NK-92 (cell line): ENCODE results near the gene ASPHD2.
"Not testable (repeated sequence)": the region's sequence is repeated elsewhere in the genome, so short reads cannot be mapped to it uniquely, and the experiment has no call there.

Experiments
- DNase-seq: peaks from one replicate; lab custom pipeline; 2025; ENCODE audit not compliant: unreplicated experiment; lab: John Stamatoyannopoulos, UW

Gene ASPHD2, protein sequence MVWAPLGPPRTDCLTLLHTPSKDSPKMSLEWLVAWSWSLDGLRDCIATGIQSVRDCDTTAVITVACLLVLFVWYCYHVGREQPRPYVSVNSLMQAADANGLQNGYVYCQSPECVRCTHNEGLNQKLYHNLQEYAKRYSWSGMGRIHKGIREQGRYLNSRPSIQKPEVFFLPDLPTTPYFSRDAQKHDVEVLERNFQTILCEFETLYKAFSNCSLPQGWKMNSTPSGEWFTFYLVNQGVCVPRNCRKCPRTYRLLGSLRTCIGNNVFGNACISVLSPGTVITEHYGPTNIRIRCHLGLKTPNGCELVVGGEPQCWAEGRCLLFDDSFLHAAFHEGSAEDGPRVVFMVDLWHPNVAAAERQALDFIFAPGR

DNA sequence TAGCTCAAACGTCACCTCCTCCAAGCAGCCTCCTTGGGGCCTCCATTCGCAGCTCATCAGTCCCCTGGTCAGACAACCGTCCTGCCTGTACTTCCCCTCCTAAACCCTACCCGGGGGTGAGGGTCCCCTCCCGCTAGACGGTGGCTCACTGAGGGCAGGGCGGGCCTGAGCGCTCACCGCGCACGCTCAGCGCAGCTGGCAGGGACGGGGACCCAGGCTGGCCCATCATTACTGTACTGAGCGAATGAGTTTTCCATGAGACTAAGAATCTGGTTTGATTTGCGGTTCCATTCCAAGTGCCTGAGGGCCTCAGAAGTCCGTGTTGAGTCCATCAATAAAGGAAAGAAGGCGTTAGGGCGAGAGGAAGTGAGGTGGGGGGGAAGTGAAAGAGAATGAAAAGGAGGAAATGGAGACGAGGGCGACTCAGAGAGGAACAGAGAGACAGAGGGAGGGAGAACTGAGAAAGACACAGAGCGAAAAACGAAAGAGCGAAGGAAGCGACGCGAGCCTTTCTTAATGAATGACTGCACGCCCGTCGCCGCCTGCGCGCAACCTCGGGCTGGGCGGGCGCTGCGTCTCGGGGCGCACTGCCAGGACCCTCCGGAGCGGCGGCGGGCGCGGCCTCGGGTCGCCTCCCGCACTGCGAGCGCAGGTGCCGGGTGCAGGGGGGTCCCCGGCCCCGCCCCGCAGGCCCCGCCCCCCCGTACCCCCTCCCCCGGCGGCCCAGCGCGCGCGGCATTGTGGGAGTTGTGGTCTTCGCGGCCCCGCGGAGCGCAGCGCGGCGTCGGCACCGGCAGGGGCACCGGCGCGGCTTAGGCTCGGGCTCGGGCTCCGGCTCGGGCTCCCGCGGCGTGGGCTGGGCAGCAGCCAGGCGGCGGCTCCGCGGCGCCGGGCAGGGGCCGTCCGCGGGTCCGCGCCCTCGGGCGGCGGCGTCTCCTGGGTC, at the start of gene ASPHD2:
TSS of gene ASPHD2 (plus strand) at position 746 of the 943 bp plus-strand sequence. CDS start 4,356 bp downstream, outside the sequence.
- DNase-seq: no peak

DNA sequence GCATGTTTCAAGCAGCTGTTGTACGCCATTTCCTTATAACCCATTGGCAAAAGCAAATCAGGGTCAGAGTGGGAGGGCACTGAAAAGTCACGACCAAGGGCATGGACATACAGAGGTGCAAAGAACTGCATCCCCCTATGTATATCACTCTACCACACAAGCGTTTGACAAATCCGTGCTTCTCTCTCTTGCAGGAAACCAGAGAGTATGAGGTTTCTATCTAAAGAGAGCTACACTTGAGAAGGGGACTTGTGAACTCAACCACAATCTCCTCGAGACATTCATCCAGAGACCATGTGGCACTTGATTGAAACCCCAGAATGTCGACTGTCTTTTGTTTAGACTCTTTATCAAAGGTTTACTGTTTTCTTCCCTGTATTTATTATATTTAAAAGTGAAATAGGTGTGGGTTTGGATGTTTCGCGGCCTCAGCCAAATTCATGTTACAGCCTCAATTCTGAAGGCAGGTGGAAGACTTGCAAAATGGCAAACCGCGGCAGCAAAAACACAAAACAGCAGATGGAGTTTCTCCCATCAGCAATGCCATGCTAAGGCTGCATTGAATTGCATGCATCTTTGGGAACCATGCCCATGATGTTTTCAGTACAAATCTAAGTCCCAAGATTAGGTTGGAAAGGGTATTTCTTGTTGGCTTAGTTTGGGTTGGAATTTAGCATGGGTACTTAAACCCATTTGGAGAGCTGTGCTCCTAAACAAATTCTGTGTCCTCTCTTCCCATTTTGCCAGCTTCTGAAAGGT, 48.8 kb upstream of the ASPHD2 start:
- no peak for DNase-seq

DNA sequence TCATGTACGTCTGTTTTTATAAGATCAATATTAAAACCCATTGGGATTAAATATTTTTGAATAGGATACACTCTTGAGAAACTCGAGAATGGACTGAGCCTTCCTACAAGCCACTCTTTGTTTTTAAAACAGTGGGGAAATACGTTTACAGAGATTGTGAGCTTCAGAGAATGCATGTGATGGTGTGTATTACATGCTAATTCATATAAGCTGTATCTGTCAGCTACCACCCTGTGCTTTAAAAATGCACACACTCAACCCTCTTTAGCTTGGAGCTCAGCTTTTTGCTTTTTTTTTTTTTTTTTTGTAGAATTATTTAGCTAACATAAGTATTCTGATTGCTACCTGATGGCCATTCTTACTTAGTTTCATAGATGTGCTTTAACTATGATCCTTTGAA, 46.3 kb upstream of the ASPHD2 start:
- no peak for DNase-seq

DNA sequence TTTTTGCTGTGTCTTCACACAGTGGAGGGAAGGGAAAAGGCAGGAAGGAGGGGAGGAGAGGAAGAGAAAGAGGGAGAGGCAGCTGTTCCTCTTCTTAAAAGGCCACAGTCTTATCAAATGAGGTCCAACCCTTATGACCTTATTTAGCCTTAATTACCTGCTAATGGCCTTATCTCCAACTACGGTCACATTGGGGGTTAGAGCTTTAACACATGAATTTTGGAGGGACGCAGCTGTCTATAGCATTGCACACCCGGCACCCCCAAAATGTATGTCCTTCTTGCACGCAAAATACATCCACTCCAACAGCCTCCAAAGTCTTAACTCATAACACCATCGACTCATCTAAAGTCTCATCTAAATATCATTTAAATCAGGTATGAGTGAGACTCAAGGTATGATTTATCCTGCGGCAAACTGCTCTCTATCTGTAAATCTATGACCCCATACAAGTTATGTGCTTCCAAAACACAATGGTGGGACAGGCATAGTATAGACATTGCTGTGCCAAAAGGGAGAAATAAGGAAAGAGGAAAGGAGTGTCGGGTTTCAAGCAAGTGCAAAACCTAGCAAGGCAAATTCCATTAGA, 45.0 kb upstream of the ASPHD2 start:
- no peak for DNase-seq

DNA sequence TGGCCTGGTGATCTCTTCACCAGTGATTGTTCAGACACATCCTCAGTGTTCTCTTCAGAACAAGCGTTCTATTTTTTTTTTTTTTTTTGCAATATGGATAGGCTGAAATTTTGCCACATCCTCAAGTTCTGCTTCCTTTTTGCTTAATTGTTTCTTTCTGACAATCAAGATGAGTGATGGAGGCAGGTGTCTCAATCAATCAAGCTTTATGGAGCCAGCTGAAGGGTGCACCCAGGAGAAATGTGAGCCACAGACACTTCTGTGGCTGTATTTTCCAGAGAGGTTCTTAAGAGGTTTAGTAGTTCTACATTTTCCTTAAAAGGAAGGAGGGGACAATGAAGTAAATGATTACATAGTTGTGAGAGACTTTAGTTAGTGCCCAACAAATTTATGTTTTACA, 43.9 kb upstream of the ASPHD2 start:
- no peak for DNase-seq

DNA sequence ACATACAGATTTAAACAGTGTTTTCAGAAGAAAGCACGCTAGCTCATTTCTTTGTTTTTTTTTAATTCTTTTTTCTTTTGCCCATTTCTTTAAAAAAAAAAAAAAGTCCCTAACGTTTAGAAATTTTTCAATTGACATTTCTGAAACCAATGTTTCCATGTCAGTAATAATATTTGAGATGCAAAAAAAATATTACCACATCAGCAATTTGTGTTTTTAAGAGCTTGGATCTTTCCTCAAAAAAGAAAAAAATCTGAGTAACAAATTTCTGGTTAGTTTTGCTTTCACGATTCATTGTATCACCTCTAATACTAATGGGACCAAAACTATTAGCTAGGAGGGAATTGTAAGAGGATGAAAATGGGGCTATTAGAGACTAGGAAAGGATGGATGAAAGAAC, 39.9 kb upstream of the ASPHD2 start:
- no peak for DNase-seq

DNA sequence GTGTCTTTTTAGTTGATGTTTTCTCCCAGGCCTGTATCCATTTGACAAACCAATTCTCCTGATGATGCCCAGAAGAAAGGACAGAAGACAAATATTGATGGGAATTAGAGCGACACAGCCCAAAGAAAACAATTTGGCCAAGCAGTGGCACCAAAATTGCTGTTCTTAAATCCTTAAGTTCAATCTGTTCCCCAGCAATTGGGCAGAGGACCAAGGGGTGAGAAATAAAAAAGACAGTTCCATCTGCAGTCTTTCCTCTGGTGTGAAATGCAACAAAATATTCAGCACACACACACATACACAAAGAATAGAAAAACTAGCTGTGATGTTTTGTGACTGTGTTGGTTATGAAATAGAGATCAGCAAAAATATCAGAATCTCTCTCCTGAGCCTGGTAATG, 38.0 kb upstream of the ASPHD2 start:
- no peak for DNase-seq

DNA sequence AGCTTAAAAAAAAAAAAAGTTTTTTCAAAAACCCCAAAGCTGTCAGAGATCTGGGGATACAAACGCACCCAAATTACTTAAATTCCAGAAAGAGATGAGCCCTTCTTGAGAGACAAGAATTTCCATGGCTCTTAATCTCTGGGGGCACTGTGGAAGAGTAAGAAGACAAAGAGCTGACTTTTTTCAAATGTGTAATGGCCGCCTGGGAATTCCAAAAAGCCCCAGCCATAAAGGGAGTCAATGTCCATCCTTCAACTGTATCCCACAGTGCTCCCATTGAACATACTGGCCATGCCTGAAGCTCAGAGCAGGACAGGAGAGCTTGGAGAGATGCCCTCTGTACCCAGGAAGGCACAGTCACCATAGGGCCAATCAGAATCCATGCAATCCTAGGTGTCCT, 37.4 kb upstream of the ASPHD2 start:
- no peak for DNase-seq

DNA sequence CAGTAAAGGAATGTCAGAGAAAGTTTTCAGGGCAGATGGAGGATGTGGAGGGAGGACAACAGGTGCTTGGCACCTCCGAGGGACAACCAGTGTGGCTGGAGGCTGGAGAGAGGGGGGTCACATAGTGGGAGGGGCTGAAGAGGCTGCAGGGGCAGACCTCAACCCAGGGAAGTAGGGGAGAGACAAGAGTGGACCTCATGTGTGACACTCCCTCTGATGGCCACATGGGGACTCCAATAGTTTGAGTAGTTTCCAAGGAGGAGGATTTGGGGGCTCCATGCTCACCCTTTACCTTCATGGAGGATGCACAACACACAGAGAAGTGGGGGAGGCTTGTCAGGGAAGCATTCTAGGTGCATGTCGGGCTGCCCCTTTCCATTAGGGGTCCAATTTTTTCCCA, 35.1 kb upstream of the ASPHD2 start:
- no peak for DNase-seq

DNA sequence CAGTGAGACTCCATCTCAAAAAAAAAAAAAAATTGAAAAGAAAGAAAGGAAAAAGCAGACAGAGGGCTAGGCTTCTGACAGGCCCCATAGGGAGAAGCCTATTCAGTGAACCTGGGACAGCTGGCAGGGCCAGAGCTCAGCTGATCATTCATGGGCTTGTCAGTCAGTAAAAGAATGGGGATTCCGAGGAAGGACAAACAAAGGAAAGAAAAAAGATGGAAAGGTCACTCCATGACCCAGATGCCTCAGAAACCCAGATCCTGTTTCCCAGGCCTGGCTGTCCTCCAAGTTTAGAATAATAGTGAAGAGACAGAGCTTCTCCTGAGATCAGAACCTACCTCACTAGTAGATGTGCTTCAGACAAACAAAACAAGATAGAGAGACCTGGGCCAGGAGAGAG, 34.3 kb upstream of the ASPHD2 start:
- DNase-seq: no peak

DNA sequence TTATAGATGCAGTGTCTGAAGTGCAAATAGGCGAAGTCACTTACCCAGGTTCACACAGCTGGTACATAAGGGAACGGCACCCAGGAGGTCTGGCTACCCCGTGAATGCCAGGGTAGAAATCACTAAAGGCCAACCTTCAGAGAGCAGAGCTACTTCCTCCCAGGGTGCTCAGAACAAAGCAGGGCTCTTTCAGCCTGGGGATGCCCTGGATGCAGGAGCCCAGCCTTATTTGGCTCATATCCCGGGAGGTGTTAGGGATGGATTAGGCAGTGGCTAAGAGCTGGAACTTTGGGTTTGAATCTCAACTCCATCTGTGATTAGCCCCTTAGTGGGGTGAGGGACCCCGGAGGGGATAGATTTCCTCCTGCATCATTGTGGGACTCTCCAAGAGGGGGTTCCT, 33.1 kb upstream of the ASPHD2 start:
- no peak for DNase-seq

DNA sequence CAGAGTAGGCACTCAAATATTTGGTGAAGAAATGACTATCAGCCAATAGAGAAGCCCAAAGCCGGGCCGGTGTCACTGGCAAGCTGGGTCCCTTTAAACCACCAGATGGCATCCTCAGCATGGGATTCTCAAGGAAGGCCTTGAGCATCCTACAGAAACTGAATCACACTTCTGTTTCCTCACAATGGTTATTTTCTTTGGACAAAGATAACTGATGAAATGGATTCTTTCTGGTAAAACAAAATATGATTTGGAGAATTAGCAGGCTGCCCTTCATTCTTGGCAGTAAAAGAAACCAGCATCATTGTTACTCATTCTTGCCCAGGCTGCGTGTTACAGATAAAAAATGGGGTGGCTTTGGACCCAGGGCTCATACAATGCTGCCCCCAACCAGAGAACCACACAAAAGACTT, 30.3 kb upstream of the ASPHD2 start:
- DNase-seq: no peak

DNA sequence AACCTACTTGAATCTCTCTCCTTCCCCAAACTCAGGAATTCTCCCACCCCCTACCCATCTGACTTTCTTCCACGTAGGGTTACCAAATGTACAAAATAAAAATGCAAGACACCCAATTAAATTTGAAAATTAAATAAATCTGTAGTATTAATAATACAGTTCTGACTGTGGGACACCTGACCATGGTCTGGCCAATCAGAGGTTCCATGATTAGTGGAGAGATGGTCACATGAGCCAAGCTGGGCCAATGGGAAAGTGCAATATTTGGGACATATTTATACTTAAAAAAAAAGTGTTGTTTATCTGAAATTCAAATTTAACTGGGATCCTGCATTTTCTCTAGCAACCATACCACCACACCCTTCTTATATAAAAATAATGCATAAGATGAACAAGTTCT, 29.8 kb upstream of the ASPHD2 start:
- no peak for DNase-seq

DNA sequence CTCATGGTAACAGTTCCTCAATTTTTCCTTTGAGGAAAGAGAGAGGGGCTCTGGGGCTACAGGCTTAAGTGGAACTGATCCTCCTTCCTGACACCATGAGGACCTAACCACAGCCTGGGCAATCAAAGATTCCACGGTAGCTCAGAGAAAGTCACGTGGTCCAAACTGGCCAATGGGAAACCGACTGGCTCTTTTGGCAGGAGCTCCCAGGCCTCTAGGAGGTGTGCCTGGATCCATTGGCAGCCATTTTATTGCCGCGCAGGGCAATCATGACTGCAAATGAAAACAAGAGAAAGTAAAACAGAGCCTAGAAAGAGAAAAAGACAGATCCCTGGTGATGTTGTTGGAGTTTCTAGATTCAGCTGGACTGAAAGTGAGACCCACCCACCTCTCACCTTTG, 27.3 kb upstream of the ASPHD2 start:
- no peak for DNase-seq

DNA sequence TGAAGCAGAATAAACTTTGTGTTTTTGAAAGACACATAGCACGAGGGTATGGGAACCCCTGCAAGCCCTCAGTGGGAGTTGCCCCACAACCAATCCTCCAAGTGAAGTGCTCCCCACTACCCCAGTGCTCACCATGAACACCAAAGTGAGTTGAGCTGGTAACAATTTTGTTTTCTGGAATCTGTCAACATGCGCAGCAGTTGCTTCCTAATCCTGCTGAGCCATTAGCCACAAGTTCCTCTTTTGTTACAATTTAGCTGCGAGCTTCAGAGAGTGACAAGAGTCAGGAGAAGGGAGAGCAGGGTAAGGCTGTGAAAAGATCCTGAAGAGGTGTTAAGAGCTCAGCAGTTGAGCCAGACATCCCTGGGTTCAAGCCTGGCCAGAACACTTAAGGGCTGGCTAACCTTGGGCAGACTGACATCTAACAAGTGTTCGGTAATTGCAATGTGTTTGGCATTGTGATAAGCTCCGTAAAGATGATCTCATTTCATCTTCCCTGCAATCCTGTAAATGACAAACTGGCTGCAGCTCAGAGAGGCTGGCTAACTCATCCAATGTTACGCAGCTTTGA, 24.1 kb upstream of the ASPHD2 start:
- DNase-seq: no peak

DNA sequence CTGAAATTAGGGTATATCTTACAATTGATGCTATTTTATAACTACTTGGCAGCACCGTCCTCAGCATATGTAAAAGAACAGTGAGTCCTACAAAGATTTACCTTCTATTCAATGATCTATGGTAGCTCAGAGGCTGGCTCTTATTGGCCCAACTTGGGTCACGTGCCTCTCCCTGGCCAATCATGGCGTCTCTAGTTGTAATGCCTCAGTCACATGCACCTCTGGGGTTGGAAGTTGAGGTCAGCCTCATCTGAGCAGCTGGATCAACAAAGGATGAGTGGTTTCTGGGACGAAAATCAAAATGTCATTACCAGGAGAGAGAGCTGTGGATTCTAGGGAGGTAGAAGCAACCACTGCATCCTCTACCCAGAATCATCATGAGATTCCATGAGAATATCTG, 22.9 kb upstream of the ASPHD2 start:
- DNase-seq: no peak

DNA sequence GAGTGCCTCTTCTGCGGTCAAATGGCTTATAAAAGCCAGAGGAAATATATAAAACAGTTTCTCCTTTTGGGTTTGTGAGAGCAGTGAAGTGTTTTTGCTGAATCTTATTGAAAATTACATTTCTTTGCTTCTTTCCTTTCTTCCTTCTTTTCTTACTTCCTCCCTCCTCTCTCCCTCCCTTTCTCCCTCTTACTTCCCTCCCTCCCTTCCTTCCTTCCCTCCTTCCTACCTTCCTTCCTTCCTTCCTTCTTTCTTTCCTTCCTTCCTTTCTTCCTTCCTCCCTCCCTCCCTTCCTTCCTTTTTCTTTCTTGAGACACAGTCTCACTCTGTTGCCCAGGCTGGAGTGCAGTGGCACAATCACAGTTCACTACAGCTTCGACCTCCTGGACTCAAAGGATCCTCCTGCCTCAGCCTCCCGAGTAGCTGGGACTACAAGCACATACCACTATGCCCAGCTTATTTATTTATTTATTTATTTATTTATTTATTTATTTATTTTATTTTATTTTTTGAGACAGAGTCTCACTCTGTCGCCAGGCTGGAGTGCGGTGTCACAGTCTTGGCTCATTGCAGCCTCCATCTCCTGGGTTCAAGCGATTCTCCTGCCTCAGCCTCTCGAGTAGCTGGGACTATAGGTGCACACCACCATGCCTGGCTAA, 20.4 kb upstream of the ASPHD2 start:
- not testable (repeated sequence) for DNase-seq

DNA sequence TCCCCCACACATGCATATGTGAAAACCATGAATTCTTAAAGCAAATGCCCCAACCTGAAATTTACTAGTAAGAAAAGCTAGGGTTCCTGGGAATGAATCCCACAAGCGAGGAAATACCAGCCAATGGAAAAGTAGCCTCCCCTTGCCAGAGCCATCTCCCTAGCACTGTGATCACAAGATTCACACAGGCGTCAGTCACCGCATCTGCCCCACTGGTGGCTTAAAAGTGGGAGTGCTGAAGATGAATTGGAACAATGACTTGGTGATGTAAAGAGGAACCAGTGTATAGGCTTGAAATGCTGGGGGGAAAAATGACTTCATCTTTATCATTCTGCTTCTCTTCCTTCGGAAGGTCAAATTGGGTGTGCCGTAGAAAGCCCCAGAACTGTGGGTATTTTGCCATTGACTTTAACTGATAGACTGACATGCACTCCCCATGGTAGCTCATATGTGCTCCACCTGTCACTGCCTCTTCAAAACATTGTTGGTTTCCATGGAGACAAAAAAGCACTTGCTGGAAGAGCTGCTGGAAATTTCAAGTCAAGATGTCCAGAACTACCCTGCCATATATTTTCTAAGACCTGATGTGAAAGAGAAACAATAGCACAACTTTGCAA, 19.2 kb upstream of the ASPHD2 start:
- DNase-seq: no peak

DNA sequence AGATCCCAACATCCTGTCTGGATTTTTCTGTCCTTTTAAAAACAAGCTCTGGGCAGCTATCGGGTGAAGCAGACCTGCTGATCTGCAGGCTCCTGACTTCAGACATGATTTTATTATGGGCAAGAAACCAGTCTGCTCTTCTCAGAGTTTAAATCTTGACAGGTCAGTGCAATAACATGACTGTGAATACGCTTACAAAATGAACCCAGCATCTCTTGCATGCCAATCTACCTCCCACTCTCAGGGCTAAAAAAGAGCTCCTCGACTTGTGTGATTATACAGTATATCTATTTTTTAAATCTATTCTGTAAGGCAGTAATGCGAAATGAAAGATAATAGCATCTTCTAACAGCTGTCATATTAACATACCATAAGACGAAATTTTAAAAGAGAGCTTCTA, 18.7 kb upstream of the ASPHD2 start:
- DNase-seq: no peak

DNA sequence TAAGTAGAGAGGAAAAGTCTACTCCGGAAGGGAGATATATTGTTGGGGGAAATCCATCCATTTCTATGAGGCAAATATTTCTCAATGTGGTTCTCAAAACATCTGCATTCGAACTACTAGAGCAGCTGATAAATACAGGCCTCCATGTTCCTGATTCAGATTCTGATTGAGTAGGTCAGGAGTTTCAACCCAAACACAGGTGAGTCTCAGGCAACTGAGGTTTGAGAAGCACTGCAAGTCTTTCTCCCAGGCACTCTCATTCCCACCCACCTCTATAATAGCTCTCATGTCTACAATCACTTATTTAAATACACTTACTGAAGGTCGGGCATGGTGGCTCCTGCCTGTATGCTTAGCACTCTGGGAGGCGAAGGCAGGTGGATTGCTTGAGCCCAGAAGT, 14.7 kb upstream of the ASPHD2 start:
- no peak for DNase-seq
